Smooth muscle cell (in vitro differentiated cells): ENCODE measurements around the gene MEGF8. TPM values are rescaled to one million over a fixed set of nuclear protein-coding genes. Genes with fewer than 3 reads are reported as not detected.

Source experiments
- DNase-seq: peaks from one replicate; lab custom pipeline; 2025; ENCODE audit not compliant: unreplicated experiment; lab: John Stamatoyannopoulos, UW
- H2AFZ ChIP-seq: fragments of 200-600 bp; sonication (generic); 2 replicates; pipeline ENCODE4 v1.6.0; 2016; ENCODE audit warnings: antibody characterized with exemption, low read depth, mild to moderate bottlenecking
- H3F3A ChIP-seq: fragments of 200-600 bp; sonication (generic); 2 replicates; pipeline ENCODE4 v1.6.0; 2017; ENCODE audit warnings: antibody characterized with exemption, low read depth
- H3K27ac ChIP-seq: fragments of 200-600 bp; sonication (generic); 2 replicates; pipeline ENCODE4 v1.5.1; 2016; ENCODE audit warnings: low read depth, mild to moderate bottlenecking
- H3K27me3 ChIP-seq: fragments of 200-600 bp; sonication (generic); 2 replicates; pipeline ENCODE4 v1.6.1; 2016; ENCODE audit warnings: low read depth, mild to moderate bottlenecking
- H3K36me3 ChIP-seq: fragments of 200-600 bp; sonication (generic); 2 replicates; pipeline ENCODE4 v1.5.1; 2016; ENCODE audit warnings: low read depth
- H3K4me1 ChIP-seq: fragments of 200-600 bp; sonication (generic); 2 replicates; pipeline ENCODE4 v1.5.1; 2016; ENCODE audit warnings: low read depth
- H3K4me2 ChIP-seq: fragments of 200-600 bp; sonication (generic); 2 replicates; pipeline ENCODE4 v1.6.0; 2016; ENCODE audit warnings: mild to moderate bottlenecking
- H3K4me3 ChIP-seq: fragments of 200-600 bp; sonication (generic); 2 replicates; pipeline ENCODE4 v1.5.1; 2016; ENCODE audit warnings: mild to moderate bottlenecking
- H3K79me2 ChIP-seq: fragments of 200-600 bp; sonication (generic); 2 replicates; pipeline ENCODE4 v1.6.0; 2016; ENCODE audit warnings: low read depth, mild to moderate bottlenecking
- H3K9ac ChIP-seq: fragments of 200-600 bp; sonication (generic); 2 replicates; pipeline ENCODE4 v1.6.0; 2016; ENCODE audit warnings: low read depth
- H3K9me3 ChIP-seq: fragments of 200-600 bp; sonication (generic); replicated peaks from 2 replicates; pipeline ENCODE4 v1.5.1; 2016; ENCODE audit warnings: low read depth
- H4K20me1 ChIP-seq: fragments of 200-600 bp; sonication (generic); 2 replicates; pipeline ENCODE4 v1.6.0; 2016; ENCODE audit warnings: low read depth
- WGBS: methylation state at CpG from one replicate; pipeline ENCODE4 v1.1.7; 2016; ENCODE audit warnings: low lambda C conversion rate; 5-methylcytosine and 5-hydroxymethylcytosine counted together
- polyA plus RNA-seq: library from polyadenylated mRNA; unstranded; fragments of >200 nt; fragmentation: Nextera tagmentation; extraction: Ambion mirVana; gene quantifications from 2 replicates; pipeline ENCODE4 v1.2.1, GENCODE V29; 2016
- total RNA-seq: library from RNA; depleted of rRNA; stranded (reverse); fragments of >200 nt; gene quantifications from 2 replicates; pipeline ENCODE4 v1.2.3, GENCODE V29; 2014
- TF ChIP-seq, protein P1 (sequence below): fragments of 200-600 bp; sonication (generic); IDR thresholded peaks from 2 replicates; pipeline ENCODE4 v1.5.1; 2017; ENCODE audit warnings: borderline replicate concordance, mild to moderate bottlenecking, antibody characterized with exemption; ENCODE audit not compliant: insufficient read depth, poor library complexity, severe bottlenecking

The MEGF8 gene
- total and polyA plus RNA-seq, 2 experiments from 2014 or later = 8.2 to 16.4 TPM

DNA sequence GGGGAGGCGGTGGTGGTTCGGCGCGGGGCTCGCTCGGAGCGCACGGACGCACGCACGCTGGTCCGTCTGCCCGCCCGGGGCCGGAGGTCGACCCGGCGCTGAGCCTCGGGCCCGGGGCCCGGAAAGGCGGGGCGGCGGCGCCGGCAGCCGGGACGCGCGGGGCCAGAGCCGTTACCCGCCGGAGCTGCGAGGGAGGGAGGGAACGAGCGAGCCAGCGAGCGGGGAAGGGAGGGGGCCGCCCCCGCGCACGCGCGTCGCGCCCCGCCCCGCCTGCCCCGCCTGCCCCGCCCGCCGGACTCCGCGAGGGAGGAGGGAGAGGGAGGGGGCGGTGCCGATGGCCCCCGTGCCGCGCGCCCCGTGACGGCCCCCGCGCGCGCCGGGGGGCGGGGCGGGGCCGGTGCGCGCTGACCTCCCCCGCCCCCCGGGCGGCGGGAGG lies 41.4 kb upstream of the MEGF8 start:
- TF ChIP-seq, protein P1, sequence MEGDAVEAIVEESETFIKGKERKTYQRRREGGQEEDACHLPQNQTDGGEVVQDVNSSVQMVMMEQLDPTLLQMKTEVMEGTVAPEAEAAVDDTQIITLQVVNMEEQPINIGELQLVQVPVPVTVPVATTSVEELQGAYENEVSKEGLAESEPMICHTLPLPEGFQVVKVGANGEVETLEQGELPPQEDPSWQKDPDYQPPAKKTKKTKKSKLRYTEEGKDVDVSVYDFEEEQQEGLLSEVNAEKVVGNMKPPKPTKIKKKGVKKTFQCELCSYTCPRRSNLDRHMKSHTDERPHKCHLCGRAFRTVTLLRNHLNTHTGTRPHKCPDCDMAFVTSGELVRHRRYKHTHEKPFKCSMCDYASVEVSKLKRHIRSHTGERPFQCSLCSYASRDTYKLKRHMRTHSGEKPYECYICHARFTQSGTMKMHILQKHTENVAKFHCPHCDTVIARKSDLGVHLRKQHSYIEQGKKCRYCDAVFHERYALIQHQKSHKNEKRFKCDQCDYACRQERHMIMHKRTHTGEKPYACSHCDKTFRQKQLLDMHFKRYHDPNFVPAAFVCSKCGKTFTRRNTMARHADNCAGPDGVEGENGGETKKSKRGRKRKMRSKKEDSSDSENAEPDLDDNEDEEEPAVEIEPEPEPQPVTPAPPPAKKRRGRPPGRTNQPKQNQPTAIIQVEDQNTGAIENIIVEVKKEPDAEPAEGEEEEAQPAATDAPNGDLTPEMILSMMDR = no peak
- Histone ChIP-seq H4K20me1 (peaks cover 46% of the 10 kb centered on the region), H3K36me3 (no peaks in the 10 kb centered on the region), H3K4me1 (peaks cover 36% of the 10 kb centered on the region), H3K27ac (no peak overlapping the region), H3K27me3 (no peaks in the 10 kb centered on the region), H3F3A (peaks cover 26% of the 10 kb centered on the region), H3K4me2 (peak overlapping the region; percentile 63), H3K79me2 (peaks cover 12% of the 10 kb centered on the region), H3K9ac (no peak overlapping the region), H3K4me3 (peak overlapping the region; percentile 40), H3K9me3 (no peaks in the 10 kb centered on the region), H2AFZ (no peak overlapping the region)
- 0% methylated on average over 6 of the region's 76 CpGs for WGBS
- DNase-seq = peak; percentile 89

DNA sequence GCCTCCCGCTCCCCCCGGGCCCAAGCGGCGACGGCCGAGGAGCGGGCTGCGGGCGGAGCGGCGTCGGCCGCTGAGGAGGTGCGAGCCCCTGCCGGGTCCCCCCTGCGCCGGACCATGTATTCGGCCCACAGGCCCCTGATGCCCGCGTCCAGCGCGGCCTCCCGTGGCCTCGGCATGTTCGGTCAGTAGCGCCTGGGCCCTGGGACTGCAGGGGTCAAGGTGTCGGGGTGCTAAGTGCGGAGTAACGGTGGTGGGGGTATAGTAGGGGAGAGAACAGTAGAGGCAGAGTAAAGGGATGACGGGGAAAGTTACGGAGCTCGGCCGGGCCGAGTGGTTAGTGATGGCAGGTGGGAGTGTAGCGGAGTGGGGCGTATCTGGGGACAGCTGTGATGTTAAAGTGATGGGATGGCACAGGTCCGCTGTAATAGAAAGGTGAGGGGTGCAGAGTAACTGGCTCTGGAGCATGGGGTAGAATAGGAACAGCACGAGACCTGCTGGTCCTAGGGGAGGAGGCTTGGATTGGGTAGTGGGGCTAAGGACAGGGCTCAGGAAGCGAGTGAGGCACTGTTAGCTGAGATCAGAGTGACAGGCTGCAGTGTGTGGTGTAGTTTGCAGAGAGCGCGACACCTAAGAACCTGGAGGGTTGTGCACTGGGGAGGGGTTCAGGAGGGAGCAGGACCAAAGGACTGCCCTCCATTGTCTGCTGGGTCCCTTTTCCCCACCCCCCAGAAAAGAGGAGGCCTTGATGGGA lies 40.7 kb upstream of the MEGF8 start:
- Histone ChIP-seq H3K27me3 (no peaks in the 10 kb centered on the region), H3K4me3 (peak overlapping the region; percentile 71), H3K36me3 (no peaks in the 10 kb centered on the region), H3K27ac (no peak overlapping the region), H2AFZ (no peak overlapping the region), H3K4me1 (peaks cover 30% of the 10 kb centered on the region), H3K79me2 (peaks cover 12% of the 10 kb centered on the region), H3K9me3 (no peaks in the 10 kb centered on the region), H3K9ac (no peak overlapping the region), H4K20me1 (peaks cover 47% of the 10 kb centered on the region), H3K4me2 (peak overlapping the region; percentile 100), H3F3A (peaks cover 25% of the 10 kb centered on the region)
- DNase-seq = no peak
- 6% methylated on average over 38 of the region's 41 CpGs for WGBS
- TF ChIP-seq, protein P1 = no peak

DNA sequence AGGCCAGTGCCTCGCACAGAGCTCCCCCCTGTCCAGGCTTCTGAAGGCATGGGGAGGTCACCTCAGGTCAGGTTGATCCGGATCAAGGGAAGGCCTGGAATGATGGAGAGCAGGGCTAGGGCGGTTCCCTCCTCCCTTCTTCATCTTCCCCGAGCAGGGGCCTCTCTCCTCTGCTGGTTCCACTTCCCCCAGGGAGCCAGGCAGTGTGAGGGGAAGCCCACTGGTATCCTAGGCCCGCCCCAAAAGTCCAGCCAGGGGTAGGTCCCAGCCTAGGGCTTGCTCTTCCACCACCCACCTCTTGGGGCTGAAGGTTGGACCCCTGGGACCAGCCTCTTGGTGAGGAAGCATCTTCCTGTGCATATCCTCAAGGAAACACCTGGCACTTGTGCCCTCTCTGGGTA lies 39.9 kb upstream of the MEGF8 start:
- Histone ChIP-seq H4K20me1 (peaks cover 55% of the 10 kb centered on the region), H3K4me2 (peak overlapping the region; percentile 100), H3K36me3 (no peaks in the 10 kb centered on the region), H3K9ac (no peak overlapping the region), H3K9me3 (no peaks in the 10 kb centered on the region), H3K4me3 (peak overlapping the region; percentile 71), H3K27me3 (no peaks in the 10 kb centered on the region), H3K4me1 (peaks cover 30% of the 10 kb centered on the region), H2AFZ (no peak overlapping the region), H3K27ac (no peak overlapping the region), H3F3A (peaks cover 19% of the 10 kb centered on the region), H3K79me2 (peaks cover 12% of the 10 kb centered on the region)
- TF ChIP-seq, protein P1 = no peak
- DNase-seq = no peak
- WGBS = 63% methylated on average over 5 of the region's 5 CpGs

DNA sequence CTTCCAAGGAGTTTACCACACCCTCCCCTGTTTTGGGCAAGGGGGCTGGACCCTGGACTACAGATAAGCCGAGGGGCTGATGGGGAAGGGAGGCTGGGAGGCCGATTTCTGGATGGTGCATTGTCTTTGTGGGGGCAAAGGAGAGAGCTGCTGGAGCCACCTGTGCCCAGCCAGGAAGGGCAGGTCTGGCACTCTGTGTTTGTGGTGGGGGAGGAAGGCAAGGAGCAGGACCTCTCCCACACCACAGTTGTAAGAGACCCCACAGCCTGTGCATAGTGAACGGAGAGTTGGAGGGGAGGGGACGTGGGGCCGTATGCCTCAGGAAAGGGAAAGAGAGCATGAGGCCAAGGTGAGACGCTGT lies 39.5 kb upstream of the MEGF8 start:
- Histone ChIP-seq H2AFZ (no peak overlapping the region), H3K27me3 (no peaks in the 10 kb centered on the region), H3K9ac (no peak overlapping the region), H3K4me1 (peaks cover 29% of the 10 kb centered on the region), H3K27ac (no peak overlapping the region), H3K4me3 (no peak overlapping the region), H3K36me3 (no peaks in the 10 kb centered on the region), H3K9me3 (no peaks in the 10 kb centered on the region), H3F3A (peaks cover 19% of the 10 kb centered on the region), H4K20me1 (peaks cover 57% of the 10 kb centered on the region), H3K79me2 (peaks cover 12% of the 10 kb centered on the region), H3K4me2 (no peak overlapping the region)
- TF ChIP-seq, protein P1 = no peak
- no peak for DNase-seq
- whole genome bisulfite sequencing = 90% methylated on average over 6 of the region's 6 CpGs
